ENCODE results near the gene NIPSNAP2. TPM values are rescaled to one million over a fixed set of nuclear protein-coding genes. Genes with fewer than 3 reads are reported as not detected.

The NIPSNAP2 gene
- total RNA-seq, 6 donors from 2014 or later = 30.2 to 95.2 (median 64.6) TPM

- no peak for TF ChIP-seq POLR2A (IDR thresholded peaks at IDR 0.05)
- TF ChIP-seq EP300 (IDR thresholded peaks at IDR 0.05) = no peak
- no peak for TF ChIP-seq POLR2AphosphoS5 (IDR thresholded peaks at IDR 0.05)
- TF ChIP-seq CTCF (IDR thresholded peaks at IDR 0.05) = no peak
- H3K9me3 ChIP-seq = no peaks in the 10 kb centered on the region
- H3K27me3 ChIP-seq = no peaks in the 10 kb centered on the region
- no peak for ATAC-seq (ENCODE audit: low FRiP score in 2 of 2)
- peaks cover 20 to 48% (median 26%) of the 10 kb centered on the region in 4 donors for H3K4me1 ChIP-seq
- H3K27ac ChIP-seq = no peak overlapping the region
- H3K36me3 ChIP-seq = peaks cover 0 to 18% (median 4%) of the 10 kb centered on the region in 4 donors
- DNase-seq = no peak
- WGBS, 2 donors = 78 to 88% methylated on average over 6 of the region's 6 CpGs
- no peak overlapping the region for H3K4me3 ChIP-seq
Observed at GRCh38 chr7:55966851-55967250, 2.5 kb downstream of the NIPSNAP2 start.

DNA sequence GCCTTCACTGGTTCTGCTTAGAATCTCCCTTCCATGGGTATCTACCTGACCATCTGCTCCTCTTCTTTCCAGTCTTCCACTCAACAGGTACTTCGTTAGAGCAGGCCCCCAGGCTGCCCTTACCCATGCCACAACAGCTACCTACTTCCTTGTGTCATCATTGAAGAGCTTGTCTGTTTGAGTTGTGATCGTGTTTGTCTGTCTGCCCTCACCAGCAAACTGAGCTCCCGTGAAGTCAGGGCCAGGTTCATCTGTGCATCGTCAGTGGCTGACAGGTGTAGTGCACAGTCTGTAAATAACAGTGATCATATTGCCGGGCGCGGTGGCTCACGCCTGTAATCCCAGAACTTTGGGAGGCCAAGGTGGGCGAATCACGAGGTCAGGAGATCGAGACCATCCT lies 5.0 kb downstream of the NIPSNAP2 start:
- 93 to 95% methylated on average over 11 of the region's 11 CpGs for WGBS, 2 donors
- DNase-seq = no peak
- TF ChIP-seq POLR2AphosphoS5 (IDR thresholded peaks at IDR 0.05) (no peak), POLR2A (IDR thresholded peaks at IDR 0.05) (no peak), EP300 (IDR thresholded peaks at IDR 0.05) (no peak), CTCF (IDR thresholded peaks at IDR 0.05) (no peak)
- ATAC-seq (ENCODE audit: low FRiP score in 2 of 2) = no peak
- H3K4me3 ChIP-seq = no peak overlapping the region
- H3K36me3 ChIP-seq = peaks cover 0 to 18% (median 4%) of the 10 kb centered on the region in 4 donors
- no peaks in the 10 kb centered on the region for H3K27me3 ChIP-seq
- H3K27ac ChIP-seq = no peak overlapping the region
- H3K9me3 ChIP-seq = no peaks in the 10 kb centered on the region
- H3K4me1 ChIP-seq = peaks cover 11 to 40% (median 18%) of the 10 kb centered on the region in 4 donors

- Histone ChIP-seq H3K9me3 (no peaks in the 10 kb centered on the region), H3K4me1 (peaks cover 6 to 32% (median 14%) of the 10 kb centered on the region in 4 donors), H3K36me3 (peaks cover 0 to 18% (median 4%) of the 10 kb centered on the region in 4 donors), H3K27ac (no peak overlapping the region), H3K27me3 (no peaks in the 10 kb centered on the region), H3K4me3 (no peak overlapping the region)
- WGBS, 2 donors = 89 to 97% methylated on average over 7 of the region's 7 CpGs
- ATAC-seq (ENCODE audit: low FRiP score in 2 of 2) (no peak), DNase-seq (no peak)
- TF ChIP-seq CTCF (IDR thresholded peaks at IDR 0.05) = no peak
- no peak for TF ChIP-seq POLR2A (IDR thresholded peaks at IDR 0.05)
- no peak for TF ChIP-seq EP300 (IDR thresholded peaks at IDR 0.05)
- TF ChIP-seq POLR2AphosphoS5 (IDR thresholded peaks at IDR 0.05) = no peak
Observed at GRCh38 chr7:55970561-55970960, 6.2 kb downstream of the NIPSNAP2 start.

- 56 to 66% methylated on average over 7 to 8 of the region's 8 CpGs for WGBS, 2 donors
- no peak overlapping the region for H3K27ac ChIP-seq
- TF ChIP-seq POLR2A (IDR thresholded peaks at IDR 0.05) (no peak), POLR2AphosphoS5 (IDR thresholded peaks at IDR 0.05) (no peak), EP300 (IDR thresholded peaks at IDR 0.05) (no peak), CTCF (IDR thresholded peaks at IDR 0.05) (no peak)
- H3K4me3 ChIP-seq = no peak overlapping the region
- peaks cover 0 to 18% (median 4%) of the 10 kb centered on the region in 4 donors for H3K36me3 ChIP-seq
- ATAC-seq (ENCODE audit: low FRiP score in 2 of 2) = no peak
- peaks cover 1 to 28% (median 10%) of the 10 kb centered on the region in 4 donors for H3K4me1 ChIP-seq
- no peaks in the 10 kb centered on the region for H3K27me3 ChIP-seq
- no peaks in the 10 kb centered on the region for H3K9me3 ChIP-seq
- no peak for DNase-seq
Observed at GRCh38 chr7:55970978-55971377, 6.6 kb downstream of the NIPSNAP2 start.

DNA sequence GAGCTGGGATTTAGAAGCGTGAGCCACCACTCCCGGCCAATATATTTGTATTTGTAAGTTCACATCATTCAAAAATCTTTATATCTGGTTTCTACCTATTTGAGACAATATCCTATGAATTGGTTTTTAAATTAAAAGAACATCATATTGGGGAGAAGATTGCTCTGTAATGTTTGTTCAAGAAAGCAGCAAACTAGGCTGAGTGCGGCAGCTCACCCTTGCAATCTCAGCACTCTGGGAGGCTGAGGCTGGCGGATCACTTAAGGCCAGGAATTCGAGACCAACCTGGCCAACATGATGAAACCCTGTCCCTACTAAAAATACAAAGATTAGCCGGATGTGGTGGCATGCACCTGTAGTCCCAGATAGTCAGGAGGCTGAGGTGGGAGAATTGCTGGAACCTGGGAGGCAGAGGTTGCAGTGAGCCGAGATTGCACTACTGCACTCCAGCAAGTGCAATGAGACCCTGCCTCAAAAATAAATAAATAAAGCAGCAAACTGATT lies 9.4 kb downstream of the NIPSNAP2 start:
- TF ChIP-seq POLR2A (IDR thresholded peaks at IDR 0.05) (no peak), POLR2AphosphoS5 (IDR thresholded peaks at IDR 0.05) (no peak), CTCF (IDR thresholded peaks at IDR 0.05) (no peak)
- ATAC-seq (ENCODE audit: low FRiP score in 2 of 2) (no peak), DNase-seq (no peak)
- 90 to 98% methylated on average over 7 of the region's 7 CpGs for WGBS, 2 donors
- H3K9me3 ChIP-seq = no peaks in the 10 kb centered on the region
- H3K4me3 ChIP-seq = no peak overlapping the region
- H3K36me3 ChIP-seq = peaks cover 5 to 12% (median 10%) of the 10 kb centered on the region in 4 donors
- no peak overlapping the region for H3K27ac ChIP-seq
- no peaks in the 10 kb centered on the region for H3K27me3 ChIP-seq
- peaks cover 0 to 17% (median 8%) of the 10 kb centered on the region in 4 donors for H3K4me1 ChIP-seq

Measured in upper lobe of left lung (tissue), 6 donors.